GM20431 (cell line): ENCODE data around the gene MIS18BP1.

Experiments
- in situ Hi-C: fragments of 300-500 bp; cut with MseI, MboI; formaldehyde crosslinking; loops from one replicate; pipeline ENCODE4 v1.15.0; 2020; ENCODE audit warnings: low sequenced_read_pairs; ENCODE audit not compliant: unreplicated experiment

MIS18BP1 gene

GRCh38 chr14:45177076-45177475 lies 75.9 kb downstream of the MIS18BP1 start:
- in situ Hi-C loops, result no loop called here

- in situ Hi-C loops, result no loop called here
These were observed 83.1 kb downstream of the MIS18BP1 start for GRCh38 chr14:45169906-45170305.

GRCh38 chr14:45156067-45156466 lies 96.9 kb downstream of the MIS18BP1 start:
- in situ Hi-C loops, result no loop called here
